Neuronal stem cell (in vitro differentiated cells): ENCODE results near the gene FSIP1.

Source experiments
- DNase-seq: peaks from one replicate; pipeline ENCODE4 v3.0.0-alpha.2; 2013; ENCODE audit warnings: low spot score
- H2AFZ ChIP-seq: one replicate; pipeline ENCODE4 v1.6.1; 2013; ENCODE audit warnings: mild to moderate bottlenecking, low read length, inconsistent platforms
- H2AK5ac ChIP-seq: 2 replicates; pipeline ENCODE4 v1.6.1; 2013; ENCODE audit warnings: low read depth, mild to moderate bottlenecking, inconsistent platforms, low read length, moderate library complexity, mixed read lengths
- H2BK120ac ChIP-seq: 2 replicates; pipeline ENCODE4 v1.6.1; 2013; ENCODE audit warnings: low read depth, mild to moderate bottlenecking, inconsistent platforms, low read length, moderate library complexity, mixed read lengths
- H2BK12ac ChIP-seq: one replicate; pipeline ENCODE4 v1.6.1; 2013; ENCODE audit warnings: low read length, inconsistent platforms
- H2BK15ac ChIP-seq: 2 replicates; pipeline ENCODE4 v1.6.1; 2013; ENCODE audit warnings: mild to moderate bottlenecking, low read length, inconsistent platforms, mixed read lengths
- H2BK5ac ChIP-seq: one replicate; pipeline ENCODE4 v1.6.1; 2013; ENCODE audit warnings: inconsistent platforms, mild to moderate bottlenecking, low read length, moderate library complexity
- H3K14ac ChIP-seq: one replicate; pipeline ENCODE4 v1.6.1; 2013; ENCODE audit warnings: low read length, inconsistent platforms
- H3K18ac ChIP-seq: 2 replicates; pipeline ENCODE4 v1.6.1; 2013; ENCODE audit warnings: low read length, inconsistent platforms
- H3K23ac ChIP-seq: 2 replicates; pipeline ENCODE4 v1.6.1; 2013; ENCODE audit warnings: low read depth, mild to moderate bottlenecking, mixed read lengths, low read length, inconsistent platforms; ENCODE audit not compliant: poor library complexity
- H3K27ac ChIP-seq: replicated peaks from 3 replicates; pipeline ENCODE4 v1.5.1; 2013; ENCODE audit warnings: low read length, inconsistent platforms
- H3K27me3 ChIP-seq, 3 experiments: 2 replicates each; pipeline ENCODE4 v1.6.1; 2013; ENCODE audit warnings: low read length in 3 of 3, mild to moderate bottlenecking in 2 of 3, inconsistent platforms in 1 of 3, low read depth in 1 of 3, mixed read lengths in 1 of 3, moderate library complexity in 1 of 3; ENCODE audit not compliant: control insufficient read depth in 3 of 3, insufficient read depth in 3 of 3
- H3K36me3 ChIP-seq, 2 donors: replicated peaks in 1 of 2; 2 replicates each; pipeline ENCODE4 v1.6.1; 2013; ENCODE audit warnings: low read length in 2 of 2; ENCODE audit not compliant: control insufficient read depth in 2 of 2, insufficient read depth in 2 of 2
- H3K4ac ChIP-seq: 2 replicates; pipeline ENCODE4 v1.6.1; 2013; ENCODE audit warnings: inconsistent platforms, mild to moderate bottlenecking, low read length, moderate library complexity
- H3K4me1 ChIP-seq, 2 donors: 1 replicate in 1 of 2; 2 replicates in 1 of 2; pipeline ENCODE4 v1.6.1; 2013; ENCODE audit warnings: low read length in 2 of 2, low read depth in 1 of 2; ENCODE audit not compliant: control insufficient read depth in 2 of 2, insufficient read depth in 1 of 2
- H3K4me2 ChIP-seq: one replicate; pipeline ENCODE4 v1.6.1; 2013; ENCODE audit warnings: mild to moderate bottlenecking, low read length, inconsistent platforms; ENCODE audit not compliant: insufficient read depth, poor library complexity, severe bottlenecking
- H3K4me3 ChIP-seq, 2 donors: 2 replicates each; pipeline ENCODE4 v1.5.1; 2013; ENCODE audit warnings: low read length in 2 of 2, mild to moderate bottlenecking in 2 of 2, inconsistent platforms in 1 of 2, moderate library complexity in 1 of 2
- H3K79me1 ChIP-seq: one replicate; pipeline ENCODE4 v1.6.1; 2013; ENCODE audit warnings: low read depth, mild to moderate bottlenecking, inconsistent platforms, low read length, moderate library complexity
- H3K9ac ChIP-seq: one replicate; pipeline ENCODE4 v1.6.1; 2013; ENCODE audit warnings: mild to moderate bottlenecking, low read depth, low read length, inconsistent platforms; ENCODE audit not compliant: poor library complexity
- H3K9me3 ChIP-seq, 2 donors: replicated peaks in 1 of 2; 2 replicates each; pipeline versions ENCODE3 to v1.6.1; 2013; ENCODE audit warnings: low read length in 2 of 2, mild to moderate bottlenecking in 2 of 2, inconsistent platforms in 1 of 2, low read depth in 1 of 2, mixed read lengths in 1 of 2, moderate library complexity in 1 of 2; ENCODE audit not compliant: control insufficient read depth in 2 of 2, insufficient read depth in 1 of 2
- H4K8ac ChIP-seq: one replicate; pipeline ENCODE4 v1.6.1; 2013; ENCODE audit warnings: low read depth, mild to moderate bottlenecking, inconsistent platforms, low read length, moderate library complexity
- H4K91ac ChIP-seq: one replicate; pipeline ENCODE4 v1.6.1; 2013; ENCODE audit warnings: low read length, low read depth, mild to moderate bottlenecking, inconsistent platforms; ENCODE audit not compliant: poor library complexity
- WGBS, 2 donors: extraction: QIAGEN DNeasy Blood & Tissue Kit; methylation state at CpG; one replicate each; pipeline ENCODE4 v1.1.7; 2013; ENCODE audit warnings: missing lambda C conversion rate in 2 of 2, mixed read lengths in 1 of 2; ENCODE audit not compliant: insufficient read length in 2 of 2, insufficient replicate concordance in 1 of 2; ENCODE audit errors: extremely low coverage in 2 of 2; 5-methylcytosine and 5-hydroxymethylcytosine counted together

FSIP1 gene

GRCh38 chr15:39778021-39778420, 4.6 kb downstream of the FSIP1 start:
- Histone ChIP-seq H2AFZ (peak overlapping the region; percentile 74), H2BK5ac (no peak overlapping the region), H3K4me1 (peaks cover 6 to 10% of the 10 kb centered on the region in 2 donors), H3K18ac (no peak overlapping the region), H3K9me3 (peaks cover 0 to 7% of the 10 kb centered on the region in 2 donors), H3K9ac (no peak overlapping the region), H3K27me3 (no peaks in the 10 kb centered on the region), H3K4me3 (peak overlapping the region in 1 of 2 donors; percentile 30), H3K14ac (no peak overlapping the region), H3K27ac (no peak overlapping the region), H3K36me3 (no peaks in the 10 kb centered on the region), H3K79me1 (no peaks in the 10 kb centered on the region), H2BK12ac (no peak overlapping the region), H4K91ac (no peak overlapping the region), H3K4me2 (no peak overlapping the region), H2BK15ac (no peak overlapping the region), H2BK120ac (no peak overlapping the region), H3K4ac (no peak overlapping the region), H4K8ac (no peak overlapping the region), H3K23ac (no peak overlapping the region), H2AK5ac (no peak overlapping the region)
- WGBS, 2 donors, result no CpG with 5 or more reads among the region's 3 CpGs
- no peak for DNase-seq

- Histone ChIP-seq H3K4me3 (peak overlapping the region in 1 of 2 donors; percentile 30), H3K4me1 (peaks cover 6 to 10% of the 10 kb centered on the region in 2 donors), H3K9ac (no peak overlapping the region), H3K4ac (no peak overlapping the region), H2BK15ac (no peak overlapping the region), H4K91ac (no peak overlapping the region), H3K9me3 (peaks cover 0 to 7% of the 10 kb centered on the region in 2 donors), H3K27ac (no peak overlapping the region), H3K79me1 (no peaks in the 10 kb centered on the region), H3K36me3 (no peaks in the 10 kb centered on the region), H2AK5ac (no peak overlapping the region), H3K18ac (no peak overlapping the region), H2BK120ac (no peak overlapping the region), H3K23ac (no peak overlapping the region), H3K14ac (no peak overlapping the region), H2BK5ac (no peak overlapping the region), H2BK12ac (no peak overlapping the region), H4K8ac (no peak overlapping the region), H2AFZ (peak overlapping the region; percentile 74), H3K27me3 (no peaks in the 10 kb centered on the region), H3K4me2 (no peak overlapping the region)
- WGBS, 2 donors, result no CpG with 5 or more reads among the region's 4 CpGs
- DNase-seq, result no peak
These were observed 5.1 kb downstream of the FSIP1 start for GRCh38 chr15:39777496-39777895.

GRCh38 chr15:39776068-39776467, 6.6 kb downstream of the FSIP1 start:
- H3K4me1 ChIP-seq, result peaks cover 10 to 14% of the 10 kb centered on the region in 2 donors
- H2AK5ac ChIP-seq, result no peak overlapping the region
- no peak overlapping the region for H3K23ac ChIP-seq
- peaks cover 0 to 3% of the 10 kb centered on the region in 2 donors for H3K9me3 ChIP-seq
- H3K4me2 ChIP-seq, result no peak overlapping the region
- H3K27ac ChIP-seq, result no peak overlapping the region
- no peak overlapping the region for H2BK15ac ChIP-seq
- no peak overlapping the region for H3K14ac ChIP-seq
- H2AFZ ChIP-seq, result no peak overlapping the region
- H3K4ac ChIP-seq, result no peak overlapping the region
- no CpG with 5 or more reads among the region's 4 CpGs for WGBS, 2 donors
- H3K79me1 ChIP-seq, result no peaks in the 10 kb centered on the region
- H3K9ac ChIP-seq, result no peak overlapping the region
- DNase-seq, result no peak
- H4K91ac ChIP-seq, result no peak overlapping the region
- H3K36me3 ChIP-seq, result no peaks in the 10 kb centered on the region
- no peak overlapping the region for H2BK5ac ChIP-seq
- no peak overlapping the region for H4K8ac ChIP-seq
- H2BK12ac ChIP-seq, result no peak overlapping the region
- no peak overlapping the region for H3K4me3 ChIP-seq
- H3K18ac ChIP-seq, result no peak overlapping the region
- H2BK120ac ChIP-seq, result no peak overlapping the region
- H3K27me3 ChIP-seq, result no peaks in the 10 kb centered on the region

GRCh38 chr15:39774688-39775267, 7.9 kb downstream of the FSIP1 start:
- H4K8ac ChIP-seq, result no peak overlapping the region
- no peak overlapping the region for H3K23ac ChIP-seq
- no peak overlapping the region for H4K91ac ChIP-seq
- no peak overlapping the region for H3K4me2 ChIP-seq
- H3K27me3 ChIP-seq, result no peaks in the 10 kb centered on the region
- no peak overlapping the region for H3K27ac ChIP-seq
- no peak overlapping the region for H2BK5ac ChIP-seq
- no peak overlapping the region for H2BK12ac ChIP-seq
- no peak overlapping the region for H2AFZ ChIP-seq
- H3K9me3 ChIP-seq, result no peaks in the 10 kb centered on the region
- no peaks in the 10 kb centered on the region for H3K36me3 ChIP-seq
- no CpG with 5 or more reads among the region's 3 CpGs for WGBS, 2 donors
- H3K18ac ChIP-seq, result no peak overlapping the region
- no peak overlapping the region for H3K4me3 ChIP-seq
- no peak for DNase-seq
- H2BK15ac ChIP-seq, result no peak overlapping the region
- H3K9ac ChIP-seq, result no peak overlapping the region
- H2AK5ac ChIP-seq, result no peak overlapping the region
- H3K79me1 ChIP-seq, result no peaks in the 10 kb centered on the region
- H3K14ac ChIP-seq, result no peak overlapping the region
- no peak overlapping the region for H3K4ac ChIP-seq
- H2BK120ac ChIP-seq, result no peak overlapping the region
- H3K4me1 ChIP-seq, result peaks cover 10 to 15% of the 10 kb centered on the region in 2 donors
